ENCODE results near the gene TSC22D3.
"Not testable (repeated sequence)": the region's sequence is repeated elsewhere in the genome, so short reads cannot be mapped to it uniquely, and the experiment has no call there.

The TSC22D3 gene

GRCh38 chrX:107712231-107713202, 63.1 kb downstream of the TSC22D3 start:
- DNase-seq (ENCODE audit: low read depth): no peak

- DNase-seq (ENCODE audit: low read depth): no peak
Observed at GRCh38 chrX:107711521-107712181, 63.9 kb downstream of the TSC22D3 start.

- peak; percentile 91 for DNase-seq (ENCODE audit: low read depth)
Observed at GRCh38 chrX:107710617-107711391, 64.8 kb downstream of the TSC22D3 start.

- no peak for DNase-seq (ENCODE audit: low read depth)
Observed at GRCh38 chrX:107709266-107709806, 66.3 kb downstream of the TSC22D3 start.

GRCh38 chrX:107708762-107709161, 66.8 kb downstream of the TSC22D3 start:
- no peak for DNase-seq (ENCODE audit: low read depth)

GRCh38 chrX:107707866-107708265, 67.7 kb downstream of the TSC22D3 start:
- DNase-seq (ENCODE audit: low read depth): no peak

GRCh38 chrX:107706309-107706708, 69.3 kb downstream of the TSC22D3 start:
- DNase-seq (ENCODE audit: low read depth): no peak

- no peak for DNase-seq (ENCODE audit: low read depth)
Observed at GRCh38 chrX:107704587-107704986, 71.0 kb downstream of the TSC22D3 start.

- DNase-seq (ENCODE audit: low read depth): no peak
Observed at GRCh38 chrX:107704181-107704580, 71.4 kb downstream of the TSC22D3 start.

GRCh38 chrX:107701493-107702121, 74.0 kb downstream of the TSC22D3 start:
- DNase-seq (ENCODE audit: low read depth): no peak

- no peak for DNase-seq (ENCODE audit: low read depth)
Observed at GRCh38 chrX:107700790-107701189, 74.8 kb downstream of the TSC22D3 start.

- DNase-seq (ENCODE audit: low read depth): peak; percentile 42
Observed at GRCh38 chrX:107700317-107700774, 75.2 kb downstream of the TSC22D3 start.

- DNase-seq (ENCODE audit: low read depth): no peak
Observed at GRCh38 chrX:107699616-107700015, 76.0 kb downstream of the TSC22D3 start.

GRCh38 chrX:107691024-107691448, 84.6 kb downstream of the TSC22D3 start:
- DNase-seq (ENCODE audit: low read depth): no peak

- DNase-seq (ENCODE audit: low read depth): no peak
Observed at GRCh38 chrX:107687445-107687844, 88.1 kb downstream of the TSC22D3 start.

GRCh38 chrX:107686792-107687191, 88.8 kb downstream of the TSC22D3 start:
- DNase-seq (ENCODE audit: low read depth): peak; percentile 25

GRCh38 chrX:107686026-107686425, 89.6 kb downstream of the TSC22D3 start:
- DNase-seq (ENCODE audit: low read depth): no peak

GRCh38 chrX:107685586-107685985, 90.0 kb downstream of the TSC22D3 start:
- not testable (repeated sequence) for DNase-seq (ENCODE audit: low read depth)

- no peak for DNase-seq (ENCODE audit: low read depth)
Observed at GRCh38 chrX:107684956-107685385, 90.6 kb downstream of the TSC22D3 start.

- DNase-seq (ENCODE audit: low read depth): no peak
Observed at GRCh38 chrX:107683931-107684330, 91.7 kb downstream of the TSC22D3 start.

GRCh38 chrX:107683124-107683895, 92.3 kb downstream of the TSC22D3 start:
- DNase-seq (ENCODE audit: low read depth): no peak
